Upper lobe of left lung (tissue), 6 donors: ENCODE measurements around the gene RCC1. TPM values are rescaled to one million over a fixed set of nuclear protein-coding genes. Genes with fewer than 3 reads are reported as not detected.
"Not testable (repeated sequence)": the region's sequence is repeated elsewhere in the genome, so short reads cannot be mapped to it uniquely, and the experiment has no call there.

Source experiments
- ATAC-seq, 2 donors: fragments of 200-7000 bp; cut with Tn5 transposase; one replicate each; pipeline ENCODE4 v1.9.1; 2022; ENCODE audit warnings: mild to moderate bottlenecking in 2 of 2, moderate library complexity in 2 of 2; ENCODE audit not compliant: low FRiP score in 2 of 2
- DNase-seq, 2 donors: peaks; one replicate each; pipeline ENCODE4 v3.0.0-alpha.2; 2019 to 2020
- H3K27ac ChIP-seq, 4 donors: fragments of 200-600 bp; sonication (generic); one replicate each; pipeline ENCODE4 v1.5.1; 2016 to 2019
- H3K27me3 ChIP-seq, 4 donors: fragments of 200-600 bp; sonication (generic); one replicate each; pipeline ENCODE4 v1.5.1; 2017 to 2019
- H3K36me3 ChIP-seq, 4 donors: fragments of 200-600 bp; sonication (generic); one replicate each; pipeline ENCODE4 v1.5.1; 2016 to 2019
- H3K4me1 ChIP-seq, 4 donors: fragments of 200-600 bp; sonication (generic); one replicate each; pipeline ENCODE4 v1.5.1; 2018 to 2019
- H3K4me3 ChIP-seq, 4 donors: fragments of 200-600 bp; sonication (generic); one replicate each; pipeline ENCODE4 v1.5.1; 2017 to 2019; ENCODE audit warnings: mild to moderate bottlenecking in 2 of 4, moderate library complexity in 1 of 4
- H3K9me3 ChIP-seq, 4 donors: fragments of 200-600 bp; sonication (generic); one replicate each; pipeline ENCODE4 v1.5.1; 2018 to 2019
- CTCF ChIP-seq, 6 experiments: fragments of 450-650 bp in 4 of 6; fragments of 200-600 bp in 2 of 6; sonication (generic) in 2 of 6; IDR thresholded peaks; one replicate each; pipeline ENCODE4 v1.5.1; 2016 to 2019; ENCODE audit warnings: antibody characterized with exemption in 6 of 6
- EP300 ChIP-seq, 4 donors: sonication (generic); formaldehyde crosslinking; IDR thresholded peaks; one replicate each; pipeline ENCODE4 v1.5.1; 2017; ENCODE audit warnings: antibody characterized with exemption in 4 of 4, control low read depth in 2 of 4
- POLR2A ChIP-seq, 4 donors: fragments of 450-650 bp; IDR thresholded peaks; one replicate each; pipeline ENCODE4 v1.5.1; 2016 to 2017; ENCODE audit warnings: antibody characterized with exemption in 4 of 4, mild to moderate bottlenecking in 2 of 4
- POLR2AphosphoS5 ChIP-seq, 2 donors: sonication (generic); formaldehyde crosslinking; IDR thresholded peaks; one replicate each; pipeline ENCODE4 v1.5.1; 2017; ENCODE audit warnings: antibody characterized with exemption in 2 of 2
- whole genome bisulfite sequencing, 2 donors: methylation state at CpG; one replicate each; pipeline ENCODE4 v1.1.5; 2017 to 2018; 5-methylcytosine and 5-hydroxymethylcytosine counted together
- total RNA-seq, 6 donors: library from RNA; depleted of rRNA in 4 of 6; stranded (reverse); fragments of >200 nt in 4 of 6; gene quantifications; one replicate each; pipeline versions ENCODE4 v1.1.0 to v1.2.1, GENCODE V29; 2016 to 2021
- donor health status: DM: no; HTN: no; CAD: no; lungs with moderate emphysema.
- donor health status: DM: no; HTN: yes; CAD: no; lungs with severe emphysema.

The RCC1 gene
- total RNA-seq, 6 donors from 2014 or later, result 17.6 to 32.7 (median 20.1) TPM

DNA sequence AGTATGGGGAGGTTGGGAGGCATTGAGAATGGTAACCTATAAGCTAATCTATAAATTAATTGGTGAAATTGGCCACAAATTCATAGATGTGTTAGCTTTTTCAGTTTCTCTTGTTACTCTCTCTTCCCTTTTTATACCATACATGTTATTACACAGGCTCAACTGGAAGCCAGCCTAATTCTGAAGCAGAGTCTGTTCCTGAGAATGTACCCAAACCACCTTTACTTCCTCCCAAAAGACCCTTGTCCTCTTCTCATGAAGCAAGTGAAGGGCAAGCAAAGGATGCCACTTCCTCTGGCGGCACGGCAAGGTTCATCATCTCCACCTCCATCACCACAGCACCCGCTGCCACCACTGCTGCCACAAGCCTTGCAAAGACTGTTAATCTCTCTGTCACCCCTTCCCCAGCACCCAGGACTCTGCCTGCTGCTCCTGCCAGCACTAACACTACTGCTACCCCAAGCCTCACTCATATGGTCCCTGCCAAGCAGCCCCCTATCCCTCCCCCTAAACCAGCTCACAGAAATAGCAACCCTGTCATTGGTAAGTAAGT is 39.5 kb upstream of the RCC1 start:
- H3K36me3 ChIP-seq, result peaks cover 7 to 41% (median 29%) of the 10 kb centered on the region in 4 donors
- H3K4me1 ChIP-seq, result no peaks in the 10 kb centered on the region
- no peaks in the 10 kb centered on the region for H3K9me3 ChIP-seq
- DNase-seq (no peak), ATAC-seq (no peak)
- H3K27me3 ChIP-seq, result no peaks in the 10 kb centered on the region
- 77 to 96% methylated on average over 3 of the region's 3 CpGs for WGBS, 2 donors
- TF ChIP-seq CTCF (IDR thresholded peaks at IDR 0.05), result no peak
- TF ChIP-seq POLR2A (IDR thresholded peaks at IDR 0.05), result no peak
- no peak for TF ChIP-seq EP300 (IDR thresholded peaks at IDR 0.05)
- TF ChIP-seq POLR2AphosphoS5 (IDR thresholded peaks at IDR 0.05), result no peak
- H3K27ac ChIP-seq, result no peak overlapping the region
- no peak overlapping the region for H3K4me3 ChIP-seq

DNA sequence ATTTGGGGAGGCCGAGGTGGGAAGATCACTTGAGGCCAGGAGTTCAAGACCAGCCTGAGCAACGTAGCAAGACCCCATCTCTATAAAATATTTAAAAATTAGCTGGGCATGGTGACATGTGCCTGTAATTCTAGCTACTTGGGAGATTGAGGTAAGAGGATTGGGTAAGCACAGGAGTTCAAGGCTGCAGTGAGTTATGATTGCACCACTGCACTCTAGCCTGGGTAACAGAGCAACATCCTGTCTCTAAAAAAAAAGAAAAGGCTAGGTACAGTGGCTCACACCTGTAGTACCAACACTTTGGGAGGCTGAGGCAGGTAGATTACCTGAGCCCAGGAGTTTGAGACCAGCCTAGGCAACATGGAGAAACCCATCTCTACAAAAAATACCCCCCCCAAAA is 35.7 kb upstream of the RCC1 start:
- no peak for TF ChIP-seq CTCF (IDR thresholded peaks at IDR 0.05)
- TF ChIP-seq POLR2AphosphoS5 (IDR thresholded peaks at IDR 0.05), result no peak
- TF ChIP-seq EP300 (IDR thresholded peaks at IDR 0.05), result no peak
- no peak for TF ChIP-seq POLR2A (IDR thresholded peaks at IDR 0.05)
- H3K4me3 ChIP-seq, result no peak overlapping the region
- H3K27me3 ChIP-seq, result no peaks in the 10 kb centered on the region
- WGBS, 2 donors, result 95 to 100% methylated on average over 2 of the region's 2 CpGs
- H3K4me1 ChIP-seq, result no peaks in the 10 kb centered on the region
- peaks cover 7 to 56% (median 31%) of the 10 kb centered on the region in 4 donors for H3K36me3 ChIP-seq
- no peak overlapping the region for H3K27ac ChIP-seq
- H3K9me3 ChIP-seq, result no peaks in the 10 kb centered on the region
- no peak for ATAC-seq
- DNase-seq, result no peak

DNA sequence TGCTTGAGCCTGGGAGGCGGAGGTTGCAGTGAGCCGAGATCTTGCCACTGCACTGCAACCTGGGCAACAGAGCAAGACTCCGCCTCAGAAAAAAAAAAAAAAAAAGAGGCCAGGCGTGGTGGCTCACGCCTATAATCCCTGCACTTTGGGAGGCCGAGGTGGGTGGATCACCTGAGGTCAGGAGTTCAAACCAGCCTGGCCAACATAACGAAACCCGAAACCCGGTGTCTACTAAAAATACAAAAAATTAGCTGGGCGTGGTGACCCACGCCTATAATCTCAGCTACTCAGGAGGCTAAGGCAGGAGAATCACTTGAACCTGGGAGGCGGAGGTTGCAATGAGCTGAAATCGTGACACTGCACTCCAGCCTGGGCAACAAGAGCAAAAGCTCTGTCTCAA is 26.3 kb upstream of the RCC1 start:
- H3K4me1 ChIP-seq, DNase-seq, ATAC-seq, H3K4me3 ChIP-seq, H3K27me3 ChIP-seq, H3K9me3 ChIP-seq, H3K27ac ChIP-seq: not testable (repeated sequence)
- 87 to 96% methylated on average over 13 of the region's 13 CpGs for WGBS, 2 donors
- peaks cover 12 to 88% (median 54%) of the 10 kb centered on the region in 4 donors for H3K36me3 ChIP-seq

GRCh38 chr1:28480308-28480707 is 25.5 kb upstream of the RCC1 start:
- 84 to 91% methylated on average over 5 of the region's 5 CpGs for WGBS, 2 donors
- peaks cover 12 to 88% (median 50%) of the 10 kb centered on the region in 4 donors for H3K36me3 ChIP-seq
- no peak for TF ChIP-seq POLR2AphosphoS5 (IDR thresholded peaks at IDR 0.05)
- no peak for TF ChIP-seq EP300 (IDR thresholded peaks at IDR 0.05)
- DNase-seq (no peak), ATAC-seq (no peak)
- H3K4me1 ChIP-seq, result no peaks in the 10 kb centered on the region
- H3K27me3 ChIP-seq, result no peaks in the 10 kb centered on the region
- H3K27ac ChIP-seq, result no peak overlapping the region
- H3K4me3 ChIP-seq, result no peak overlapping the region
- H3K9me3 ChIP-seq, result no peaks in the 10 kb centered on the region

GRCh38 chr1:28482138-28482537 is 23.7 kb upstream of the RCC1 start:
- TF ChIP-seq POLR2AphosphoS5 (IDR thresholded peaks at IDR 0.05), result no peak
- no peak for TF ChIP-seq POLR2A (IDR thresholded peaks at IDR 0.05)
- no peak for TF ChIP-seq CTCF (IDR thresholded peaks at IDR 0.05)
- TF ChIP-seq EP300 (IDR thresholded peaks at IDR 0.05), result no peak
- ATAC-seq (no peak), DNase-seq (no peak)
- Histone ChIP-seq H3K27me3 (no peaks in the 10 kb centered on the region), H3K4me1 (no peaks in the 10 kb centered on the region), H3K27ac (no peak overlapping the region), H3K9me3 (no peaks in the 10 kb centered on the region), H3K4me3 (no peak overlapping the region), H3K36me3 (peaks cover 12 to 89% (median 47%) of the 10 kb centered on the region in 4 donors)
- WGBS, 2 donors, result 91 to 94% methylated on average over 3 of the region's 3 CpGs

- no peak for ATAC-seq
- peaks cover 12 to 86% (median 44%) of the 10 kb centered on the region in 4 donors for H3K36me3 ChIP-seq
- H3K9me3 ChIP-seq, result no peaks in the 10 kb centered on the region
- TF ChIP-seq EP300 (IDR thresholded peaks at IDR 0.05) (no peak), CTCF (IDR thresholded peaks at IDR 0.05) (no peak), POLR2A (IDR thresholded peaks at IDR 0.05) (no peak), POLR2AphosphoS5 (IDR thresholded peaks at IDR 0.05) (no peak)
- H3K4me1 ChIP-seq, result no peaks in the 10 kb centered on the region
- no peak overlapping the region for H3K27ac ChIP-seq
- no peak overlapping the region for H3K4me3 ChIP-seq
- no peaks in the 10 kb centered on the region for H3K27me3 ChIP-seq
- WGBS, 2 donors, result 94 to 96% methylated on average over 2 of the region's 2 CpGs
- no peak for DNase-seq
Measured at GRCh38 chr1:28482702-28483101, 23.1 kb upstream of the RCC1 start.
